Mononuclear cell (primary cell): ENCODE results near the gene TEX30. TPM values are rescaled to one million over a fixed set of nuclear protein-coding genes. Genes with fewer than 3 reads are reported as not detected.

Experiments
- H3K27me3 ChIP-seq: 2 replicates; pipeline ENCODE4 v1.6.0; 2011; ENCODE audit warnings: low read length, control low read depth; ENCODE audit not compliant: insufficient read depth
- H3K4me1 ChIP-seq: 2 replicates; pipeline ENCODE4 v1.5.1; 2011; ENCODE audit warnings: mild to moderate bottlenecking, low read length, control low read depth; ENCODE audit not compliant: insufficient read depth
- H3K4me3 ChIP-seq: 2 replicates; pipeline ENCODE4 v1.5.1; 2011; ENCODE audit warnings: mild to moderate bottlenecking, low read length, moderate library complexity
- H3K9me3 ChIP-seq: 2 replicates; pipeline ENCODE4 v1.5.1; 2011; ENCODE audit warnings: low read depth, mild to moderate bottlenecking, control low read depth, low read length
- total RNA-seq: library from RNA; depleted of rRNA; stranded (reverse); fragments of >200 nt; gene quantifications from one replicate; pipeline ENCODE4 v1.2.3, GENCODE V29; 2012

Gene TEX30
- total RNA-seq, 1 donor, result 3.8 TPM

DNA sequence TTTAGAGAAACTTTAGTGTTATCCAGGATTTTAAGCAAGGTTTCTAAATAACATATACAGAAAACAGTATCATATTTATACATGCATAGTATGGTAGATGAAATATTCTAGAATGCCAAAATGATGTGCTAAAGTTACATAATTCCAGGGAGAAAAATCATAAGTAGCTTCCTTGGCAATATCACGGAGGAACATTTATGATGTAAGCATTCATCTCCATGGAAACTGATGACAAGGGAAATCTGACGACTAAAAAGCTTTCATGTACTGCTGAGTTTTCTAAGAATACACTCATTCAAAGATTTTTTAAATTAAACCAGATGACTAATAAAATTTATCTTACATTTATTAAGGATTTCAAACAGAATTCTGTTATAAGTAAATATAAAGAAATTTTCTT, 4.7 kb downstream of the TEX30 start:
- Histone ChIP-seq H3K4me3 (no peak overlapping the region), H3K4me1 (peaks cover 17% of the 10 kb centered on the region), H3K27me3 (no peaks in the 10 kb centered on the region), H3K9me3 (no peaks in the 10 kb centered on the region)

DNA sequence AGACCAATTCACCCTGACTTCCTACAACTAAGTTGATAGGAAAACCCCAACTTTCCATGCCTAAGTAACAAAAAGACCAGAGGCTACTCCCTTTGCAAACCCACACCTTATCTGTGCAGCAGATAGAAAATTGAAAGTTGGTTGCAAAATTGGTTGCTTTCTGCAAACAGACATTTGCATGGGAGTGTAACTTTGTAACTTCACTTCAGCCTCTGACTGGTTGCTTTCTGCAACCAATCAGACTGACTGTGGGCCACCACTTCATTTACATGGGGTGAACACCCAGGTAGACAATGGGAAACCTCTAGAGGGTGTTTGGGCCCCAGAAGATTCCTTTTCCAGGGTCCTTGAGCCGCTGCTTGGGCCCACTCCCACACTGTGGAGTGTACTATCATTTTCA, 9.8 kb downstream of the TEX30 start:
- H3K27me3 ChIP-seq, result no peaks in the 10 kb centered on the region
- H3K4me1 ChIP-seq, result no peaks in the 10 kb centered on the region
- H3K9me3 ChIP-seq, result no peaks in the 10 kb centered on the region
- no peak overlapping the region for H3K4me3 ChIP-seq

DNA sequence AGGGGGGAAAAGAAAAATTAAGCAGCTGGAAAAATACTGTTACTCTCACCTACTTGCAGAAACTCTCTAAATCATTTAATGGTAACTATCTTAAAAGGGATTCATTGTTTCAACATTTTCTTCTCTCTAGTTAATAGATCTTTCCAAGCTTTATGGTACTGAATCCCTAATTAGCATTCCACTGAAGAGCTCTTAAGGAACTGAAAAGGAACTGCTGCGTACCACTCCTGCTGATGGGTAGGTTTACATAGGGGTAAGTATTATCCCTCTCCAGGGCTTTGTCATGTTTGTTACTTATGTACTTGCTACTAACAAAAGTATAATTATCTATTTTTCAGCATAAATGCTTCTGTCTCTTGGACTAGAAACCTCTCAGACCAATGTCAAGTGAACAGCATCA, 12.5 kb downstream of the TEX30 start:
- H3K9me3 ChIP-seq, result no peaks in the 10 kb centered on the region
- H3K4me1 ChIP-seq, result no peaks in the 10 kb centered on the region
- H3K27me3 ChIP-seq, result no peaks in the 10 kb centered on the region
- H3K4me3 ChIP-seq, result no peak overlapping the region

DNA sequence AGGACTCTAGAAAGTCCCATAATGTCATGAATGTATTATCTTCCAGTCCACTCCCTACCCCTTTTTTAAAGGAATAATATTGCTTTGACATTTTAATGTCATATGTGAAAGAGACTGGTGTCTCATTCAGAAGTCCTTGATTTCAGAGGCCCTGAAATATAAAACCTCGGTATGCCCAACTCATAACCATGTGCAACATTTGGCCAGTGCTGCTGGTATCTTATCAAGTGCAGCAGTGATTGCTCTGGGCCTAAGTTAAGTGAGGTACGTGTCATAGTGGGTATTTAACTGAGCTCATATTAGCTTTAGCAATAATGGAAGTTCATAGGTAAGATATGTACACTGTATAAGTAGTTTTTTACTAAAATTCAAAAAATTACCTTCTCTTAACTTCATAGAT, 14.7 kb downstream of the TEX30 start:
- no peaks in the 10 kb centered on the region for H3K27me3 ChIP-seq
- H3K9me3 ChIP-seq, result no peaks in the 10 kb centered on the region
- no peak overlapping the region for H3K4me3 ChIP-seq
- H3K4me1 ChIP-seq, result no peaks in the 10 kb centered on the region

DNA sequence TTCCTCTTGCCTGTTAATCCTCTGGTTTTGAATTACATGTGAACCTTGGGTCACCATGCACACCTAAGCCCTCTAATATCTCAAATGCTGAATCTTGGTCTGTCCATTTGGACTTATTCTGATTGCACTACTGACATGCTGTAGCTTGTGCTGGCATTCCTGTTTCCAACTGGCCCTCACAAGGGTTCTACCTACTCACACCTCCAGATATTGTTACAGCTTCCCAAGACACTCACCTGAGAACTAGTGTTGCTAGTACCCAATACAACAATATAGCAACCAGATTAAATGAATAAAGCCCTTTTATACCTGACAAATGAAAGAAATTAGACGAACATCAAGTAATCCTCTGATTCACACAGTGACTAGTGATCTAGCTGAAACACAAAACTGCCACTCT, 16.6 kb downstream of the TEX30 start:
- no peaks in the 10 kb centered on the region for H3K9me3 ChIP-seq
- H3K27me3 ChIP-seq, result no peaks in the 10 kb centered on the region
- H3K4me3 ChIP-seq, result no peak overlapping the region
- no peaks in the 10 kb centered on the region for H3K4me1 ChIP-seq

DNA sequence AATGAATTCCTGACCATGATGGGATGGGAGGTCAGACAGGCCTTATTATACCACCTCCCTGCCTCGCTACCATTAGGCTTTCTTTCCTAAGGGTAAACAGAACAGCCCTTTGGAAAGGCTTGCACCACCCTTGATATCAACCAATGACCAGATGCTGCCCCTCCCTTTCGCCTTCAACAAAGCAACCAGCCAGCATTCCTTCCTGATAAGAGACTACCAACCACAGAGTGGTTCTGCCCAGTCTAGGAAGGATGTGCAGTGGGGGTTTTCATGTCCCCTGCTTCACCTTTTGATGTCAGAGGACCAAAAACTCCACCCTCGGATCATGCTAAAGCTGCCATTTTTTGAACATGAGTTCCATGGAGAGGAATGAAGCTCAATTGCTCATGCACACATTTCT, 21.7 kb downstream of the TEX30 start:
- H3K9me3 ChIP-seq, result no peaks in the 10 kb centered on the region
- H3K4me1 ChIP-seq, result no peaks in the 10 kb centered on the region
- no peak overlapping the region for H3K4me3 ChIP-seq
- no peaks in the 10 kb centered on the region for H3K27me3 ChIP-seq

DNA sequence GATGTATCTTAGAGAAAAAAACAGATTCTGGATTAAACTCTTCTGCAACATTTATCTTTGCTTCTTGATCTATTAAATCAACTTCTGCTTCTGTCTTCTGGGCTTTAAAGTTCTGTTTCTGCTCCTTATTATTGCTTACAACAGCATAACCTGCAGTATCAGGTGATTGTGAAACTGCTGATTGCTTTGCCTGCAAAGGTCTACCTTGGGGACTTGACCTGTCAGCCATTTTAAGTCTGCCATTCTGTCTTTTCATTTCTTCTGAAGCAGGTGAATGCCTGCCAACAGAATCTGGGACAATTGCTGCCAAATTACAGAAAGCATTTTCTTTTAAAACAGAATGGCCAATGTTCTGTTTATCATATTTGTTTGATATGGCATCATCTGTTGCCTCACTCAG, 31.1 kb downstream of the TEX30 start:
- H3K4me1 ChIP-seq, result no peaks in the 10 kb centered on the region
- H3K9me3 ChIP-seq, result no peaks in the 10 kb centered on the region
- peaks cover 20% of the 10 kb centered on the region for H3K27me3 ChIP-seq
- no peak overlapping the region for H3K4me3 ChIP-seq

DNA sequence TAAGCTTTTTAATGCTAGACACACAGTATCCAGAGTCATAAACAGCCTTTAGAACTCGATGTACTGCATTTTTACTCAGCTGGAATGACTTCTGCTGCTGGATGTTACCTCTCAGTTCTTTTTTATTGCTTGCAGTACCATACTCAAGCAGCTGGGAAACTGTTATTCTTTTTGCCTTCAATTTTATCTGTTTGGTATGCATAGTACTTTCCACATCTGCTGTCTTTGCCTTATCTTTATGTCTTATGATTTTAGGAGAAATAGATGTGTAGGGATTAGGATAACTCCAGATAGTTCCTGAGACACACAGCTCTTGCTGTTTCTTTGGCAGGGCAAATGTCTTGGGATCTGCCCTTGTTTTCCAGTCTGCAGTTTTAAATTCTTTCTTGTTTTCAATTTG, 31.5 kb downstream of the TEX30 start:
- H3K9me3 ChIP-seq, result no peaks in the 10 kb centered on the region
- no peaks in the 10 kb centered on the region for H3K4me1 ChIP-seq
- no peak overlapping the region for H3K4me3 ChIP-seq
- peaks cover 20% of the 10 kb centered on the region for H3K27me3 ChIP-seq

DNA sequence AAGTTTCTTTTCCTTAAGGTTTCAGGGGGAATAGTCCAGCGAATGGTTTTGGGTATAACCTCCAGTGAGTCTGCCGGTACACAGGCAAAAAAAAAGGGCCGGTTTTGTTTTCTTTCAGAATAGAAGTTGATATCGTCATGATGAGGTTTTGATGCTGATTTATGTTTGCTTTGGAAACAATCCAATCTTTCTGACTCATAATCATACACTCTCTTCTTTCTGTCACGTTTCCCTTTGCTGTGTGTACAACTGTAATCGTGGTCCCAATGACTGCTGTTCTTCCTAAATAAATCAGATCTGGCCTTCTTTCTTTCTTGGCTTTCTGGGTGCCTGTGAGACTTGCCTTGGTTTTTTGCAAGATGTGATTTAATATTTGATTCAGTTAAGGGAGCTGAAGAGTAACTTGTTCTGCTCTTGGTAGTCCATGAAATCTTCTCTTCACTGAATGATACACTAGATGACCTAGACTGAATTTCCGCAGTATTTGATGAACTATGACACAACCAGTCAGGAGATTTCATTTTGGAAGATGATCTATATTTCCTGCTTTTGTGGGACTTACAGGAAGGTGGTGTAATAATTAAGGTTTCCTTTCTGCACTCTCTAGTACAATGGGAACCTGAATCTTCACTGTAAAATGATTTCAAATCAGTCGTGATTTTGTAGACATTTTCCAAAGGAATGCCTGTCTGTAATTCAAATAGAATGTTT, 43.9 kb downstream of the TEX30 start:
- H3K9me3 ChIP-seq, result no peaks in the 10 kb centered on the region
- no peaks in the 10 kb centered on the region for H3K4me1 ChIP-seq
- peaks cover 14% of the 10 kb centered on the region for H3K27me3 ChIP-seq
- H3K4me3 ChIP-seq, result no peak overlapping the region

DNA sequence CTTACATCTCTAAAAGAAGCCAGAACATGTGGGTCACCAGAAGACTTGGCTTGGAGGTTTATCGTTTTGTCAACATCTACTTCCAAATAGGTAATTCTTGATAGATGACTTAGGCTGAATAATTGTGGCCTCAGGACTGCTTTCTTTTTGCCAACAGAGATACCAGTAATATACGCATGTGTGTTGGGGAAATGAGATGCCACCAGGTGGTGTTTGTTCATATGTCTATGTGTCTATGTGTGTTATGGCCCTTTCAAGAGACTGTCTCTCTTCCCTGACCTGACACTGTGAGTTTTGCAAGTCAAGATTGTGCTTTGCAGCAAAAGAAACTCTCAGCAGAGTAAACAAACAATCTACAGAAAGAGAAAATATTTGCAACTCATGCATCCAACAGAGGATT, 47.2 kb downstream of the TEX30 start:
- no peaks in the 10 kb centered on the region for H3K9me3 ChIP-seq
- H3K4me3 ChIP-seq, result no peak overlapping the region
- no peaks in the 10 kb centered on the region for H3K4me1 ChIP-seq
- peaks cover 8% of the 10 kb centered on the region for H3K27me3 ChIP-seq

DNA sequence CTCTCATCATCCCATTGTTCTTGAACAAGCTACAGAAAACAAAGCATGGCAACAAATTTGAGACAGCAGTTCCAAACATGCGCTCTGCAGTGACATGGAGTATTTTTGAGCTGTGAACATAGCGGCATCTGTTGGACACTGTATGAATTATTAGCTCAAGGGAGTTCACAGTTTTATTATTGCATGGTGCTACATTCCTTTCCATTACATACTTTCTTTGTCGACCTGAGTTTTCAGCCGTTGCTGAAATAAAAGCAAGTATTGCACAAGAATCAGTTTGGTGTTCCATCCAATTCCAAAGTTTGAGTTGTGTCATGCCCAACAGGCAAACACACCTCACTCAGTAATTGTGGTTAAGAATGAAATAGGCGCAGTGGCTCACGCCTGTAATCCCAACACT, 48.7 kb downstream of the TEX30 start:
- Histone ChIP-seq H3K27me3 (peaks cover 3% of the 10 kb centered on the region), H3K4me1 (no peaks in the 10 kb centered on the region), H3K9me3 (no peaks in the 10 kb centered on the region)

DNA sequence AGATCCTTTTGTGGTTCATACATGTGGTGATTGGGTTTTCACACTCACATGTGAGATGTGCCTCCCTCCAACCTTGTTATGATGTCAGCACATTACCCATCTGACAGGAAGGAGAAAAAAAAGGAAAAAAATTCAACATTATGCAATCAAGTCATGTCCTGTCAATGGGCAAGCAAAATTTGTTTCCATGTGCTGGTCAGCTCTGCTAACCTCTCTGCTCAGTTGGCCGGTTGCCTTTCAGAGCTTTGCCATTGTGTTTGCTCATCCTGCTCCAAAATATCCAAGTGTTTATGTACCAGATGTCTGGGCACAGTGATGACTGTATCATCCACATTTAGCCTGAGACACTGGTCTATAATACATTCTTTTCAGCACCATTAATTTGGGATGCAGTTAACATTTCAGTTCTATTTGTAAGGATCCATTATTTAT, 51.8 kb downstream of the TEX30 start:
- Histone ChIP-seq H3K9me3 (no peaks in the 10 kb centered on the region), H3K4me3 (no peak overlapping the region), H3K27me3 (peaks cover 2% of the 10 kb centered on the region), H3K4me1 (no peaks in the 10 kb centered on the region)

More for the DNA sequence above, 48.7 kb downstream of the TEX30 start:
- H3K4me3 ChIP-seq, result no peak overlapping the region

DNA sequence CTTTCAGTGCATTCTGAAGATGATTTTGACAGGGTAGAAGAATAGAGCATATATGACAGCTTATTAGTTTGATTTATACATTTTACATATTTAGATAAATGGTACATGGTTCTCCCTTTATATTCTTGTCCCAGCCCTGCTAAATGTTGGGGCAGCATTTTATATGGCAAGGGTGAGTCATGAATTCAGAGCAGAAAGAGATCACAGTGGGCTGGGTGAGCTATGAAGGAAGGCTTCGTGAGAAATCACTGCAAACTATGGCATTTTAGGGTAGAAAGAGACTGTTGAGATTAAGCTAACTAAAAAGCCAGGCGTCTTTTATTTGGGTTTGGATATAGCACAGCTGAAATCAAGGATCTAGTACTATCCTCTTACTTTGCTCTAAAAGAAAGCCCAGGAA, 54.8 kb downstream of the TEX30 start:
- Histone ChIP-seq H3K9me3 (no peaks in the 10 kb centered on the region), H3K27me3 (no peaks in the 10 kb centered on the region), H3K4me1 (no peaks in the 10 kb centered on the region), H3K4me3 (no peak overlapping the region)

Other genes starting within 250 kb of the TEX30 start
- 156 TPM for gene TPP2, start 176.8 kb downstream of the TEX30 start, total RNA-seq
- gene METTL21C, start 78.7 kb downstream of the TEX30 start, total RNA-seq, result not detected
- not detected for gene POGLUT2, start 25.2 kb upstream of the TEX30 start, total RNA-seq
- gene BIVM, start 25.3 kb upstream of the TEX30 start, total RNA-seq, result 4.0 TPM
- 111 TPM for gene ERCC5, start 72.2 kb upstream of the TEX30 start, total RNA-seq